Stimulated activated CD4-positive, alpha-beta T cell treated with anti-CD3 and anti-CD28 coated beads, Interleukin-12 subunit alpha, Interleukin-12 subunit beta, amount 100 ng/mL, for 48 hours (primary cell): Measurements from ENCODE around the gene BCAS3.
A peak's percentile ranks its signal among the peaks of the same experiment; 100 is the strongest.
"Not testable (repeated sequence)": the region's sequence is repeated elsewhere in the genome, so short reads cannot be mapped to it uniquely, and the experiment has no call there.

Experiments used
- DNase-seq, 3 donors: peaks; one replicate each; pipeline ENCODE4 v3.0.0-alpha.2; 2020; ENCODE audit warnings: low read depth in 2 of 3, low spot score in 1 of 3

BCAS3 gene

DNA sequence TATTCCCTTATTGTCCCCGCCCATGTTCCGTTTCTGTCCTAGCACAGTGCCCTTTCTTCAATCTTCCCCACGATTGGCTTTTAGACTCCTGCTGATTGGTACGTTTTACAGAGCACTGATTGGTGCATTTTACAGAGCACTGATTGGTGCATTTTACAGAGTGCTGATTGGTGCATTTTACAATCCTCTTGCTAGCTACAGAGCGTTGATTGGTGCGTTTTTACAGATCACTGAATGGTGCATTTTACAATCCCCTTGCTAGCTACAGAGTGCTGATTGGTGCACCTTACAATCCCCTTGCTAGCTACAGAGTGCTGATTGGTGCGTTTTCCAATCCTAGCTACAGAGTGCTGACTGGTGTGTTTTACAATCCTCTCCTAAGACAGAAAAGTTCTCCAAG is 3.0 kb upstream of the BCAS3 start:
- DNase-seq: not testable (repeated sequence)

DNA sequence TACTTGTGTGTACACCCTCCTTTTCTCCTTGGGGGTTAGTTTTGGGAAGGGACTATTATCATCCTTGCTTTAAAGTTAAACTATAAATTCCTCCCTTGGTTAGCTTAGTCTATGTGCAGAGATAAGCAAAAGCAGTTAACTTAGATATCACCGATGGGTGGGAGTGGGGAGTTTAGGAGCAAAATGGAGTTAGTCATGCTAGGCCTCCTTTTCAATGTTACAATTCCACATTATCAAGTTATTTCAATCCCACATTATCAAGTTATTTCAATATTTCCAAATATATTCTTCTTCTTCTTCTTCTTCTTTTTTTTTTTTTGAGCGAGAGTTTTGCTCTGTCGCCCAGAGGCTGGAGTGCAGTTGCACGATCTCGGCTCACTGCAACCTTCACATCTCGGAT is 1.7 kb upstream of the BCAS3 start:
- no peak for DNase-seq

DNA sequence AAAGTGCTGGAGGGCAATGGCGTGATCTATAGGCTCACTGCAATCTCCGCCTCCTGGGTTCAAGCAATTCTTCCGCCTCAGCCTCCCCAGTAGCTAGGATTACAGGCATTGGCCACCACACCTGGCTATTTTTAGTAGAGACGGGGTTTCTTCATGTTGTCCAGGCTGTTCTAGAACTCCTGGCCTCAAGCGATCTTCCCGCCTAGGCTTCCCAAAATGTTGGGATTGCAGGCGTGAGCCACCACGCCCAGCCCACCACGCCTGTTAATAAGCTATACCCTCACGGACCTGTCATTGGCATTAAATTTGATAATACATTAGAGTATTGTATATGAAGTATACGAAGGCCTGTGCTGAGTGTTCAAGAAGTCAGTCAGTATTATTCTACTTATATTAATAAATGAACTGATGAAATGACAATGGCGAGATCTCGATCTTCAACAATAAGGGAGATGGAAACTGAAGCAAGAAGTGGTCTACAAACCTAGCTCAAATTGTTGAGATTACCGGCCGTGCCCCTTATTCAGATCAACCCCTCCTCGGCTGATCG is 818 bp upstream of the BCAS3 start:
- no peak for DNase-seq

GRCh38 chr17:60678118-60678444 is 430 bp downstream of the BCAS3 start:
- no peak for DNase-seq

GRCh38 chr17:60679287-60679686 is 1.6 kb downstream of the BCAS3 start:
- DNase-seq: no peak

DNA sequence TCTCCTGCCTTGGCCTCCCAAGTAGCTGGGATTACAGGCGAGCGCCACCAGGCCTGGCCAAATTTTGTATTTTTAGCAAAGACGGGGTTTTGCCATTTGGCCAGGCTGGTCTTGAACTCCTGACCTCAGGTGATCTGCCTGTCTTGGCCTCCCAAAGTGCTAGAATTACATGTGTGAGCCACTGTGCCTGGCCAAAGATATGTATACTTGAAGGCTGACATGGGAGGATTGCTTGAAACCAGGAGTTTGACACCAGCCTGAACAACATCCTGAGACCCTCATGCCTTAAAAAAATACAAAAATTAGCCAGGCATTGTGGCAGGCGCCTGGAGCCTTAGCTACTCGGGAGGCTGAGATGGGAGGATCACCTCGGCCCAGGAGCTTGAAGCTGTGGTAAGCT is 3.1 kb downstream of the BCAS3 start:
- DNase-seq: no peak

GRCh38 chr17:60685437-60685836 is 7.8 kb downstream of the BCAS3 start:
- DNase-seq: no peak

DNA sequence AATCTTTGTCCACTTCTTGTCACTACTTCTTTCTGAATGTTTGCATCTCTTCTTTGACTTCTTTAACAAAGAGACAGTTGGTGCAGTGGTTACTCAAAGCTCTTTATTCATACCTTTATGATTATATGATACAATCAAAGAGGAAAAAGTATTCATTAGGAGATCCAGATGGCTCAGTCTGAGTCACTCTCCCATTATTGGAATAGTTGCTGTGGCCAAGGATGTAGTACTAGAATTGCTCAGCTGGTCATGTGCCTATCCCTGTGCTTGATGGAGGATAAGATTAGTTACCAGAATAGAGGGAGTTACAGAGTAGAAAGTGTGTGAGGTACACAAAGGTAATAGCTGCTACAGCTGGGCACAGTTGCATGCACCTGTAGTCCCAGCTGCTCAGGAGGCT is 18.3 kb downstream of the BCAS3 start:
- DNase-seq: no peak

GRCh38 chr17:60699090-60699489 is 21.4 kb downstream of the BCAS3 start:
- no peak for DNase-seq

DNA sequence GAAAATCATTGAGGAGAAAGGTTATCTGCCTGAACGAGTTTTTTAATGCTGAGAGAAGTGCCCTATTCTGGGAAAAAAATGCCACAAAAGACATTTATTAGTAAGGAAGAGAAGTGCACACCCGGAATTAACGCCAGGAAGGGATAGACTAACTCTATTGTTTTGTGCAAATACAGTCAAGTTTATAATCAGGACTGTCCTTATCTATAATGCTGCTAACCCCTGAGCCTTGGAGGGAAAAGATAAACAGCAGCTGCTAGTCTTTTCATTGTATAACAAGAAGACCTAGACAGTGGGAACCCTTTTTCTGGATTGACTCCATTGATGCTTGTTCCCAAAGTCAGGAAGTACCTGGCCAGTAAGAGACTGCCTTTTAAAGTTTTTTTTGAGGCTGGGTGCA is 26.5 kb downstream of the BCAS3 start:
- DNase-seq: no peak

DNA sequence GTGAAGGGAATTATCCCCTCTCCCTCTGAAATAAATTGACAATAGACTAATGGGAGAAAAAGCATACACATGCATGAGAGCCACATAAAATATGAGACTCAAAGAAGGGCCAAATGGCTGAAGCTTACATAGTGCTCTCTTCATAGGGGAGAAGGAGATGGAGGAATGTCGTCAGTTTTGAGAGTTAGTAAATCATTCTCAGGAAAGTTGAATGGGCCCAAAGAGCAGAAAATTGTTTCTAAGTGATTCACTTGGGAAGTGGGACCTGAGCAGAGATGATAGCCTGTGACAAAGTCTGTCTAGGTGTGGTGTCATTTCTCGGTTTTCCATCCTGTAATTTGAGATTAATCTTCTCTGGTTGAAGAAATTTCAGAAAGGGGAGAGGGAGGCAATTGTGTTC is 35.0 kb downstream of the BCAS3 start:
- no peak for DNase-seq

GRCh38 chr17:60713608-60714007 is 36.0 kb downstream of the BCAS3 start:
- DNase-seq: no peak

DNA sequence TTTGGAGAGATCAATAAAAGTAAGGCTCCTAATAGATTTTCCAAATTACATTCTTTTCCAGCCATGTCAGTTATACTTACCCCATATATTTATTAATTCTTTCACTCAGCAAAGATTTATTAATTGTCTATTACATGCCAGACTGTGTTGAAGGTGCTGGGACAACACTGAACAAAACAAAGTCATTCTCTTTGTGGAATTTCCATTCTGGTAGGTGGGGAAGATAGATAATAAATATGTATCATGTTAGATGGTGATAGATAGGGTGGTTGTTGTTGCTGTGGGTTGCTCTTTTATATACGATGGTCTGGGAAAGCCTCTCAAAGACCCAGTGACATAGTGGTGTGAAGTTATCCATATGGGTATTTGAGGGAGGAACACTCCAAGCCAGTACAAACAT is 39.1 kb downstream of the BCAS3 start:
- no peak for DNase-seq

DNA sequence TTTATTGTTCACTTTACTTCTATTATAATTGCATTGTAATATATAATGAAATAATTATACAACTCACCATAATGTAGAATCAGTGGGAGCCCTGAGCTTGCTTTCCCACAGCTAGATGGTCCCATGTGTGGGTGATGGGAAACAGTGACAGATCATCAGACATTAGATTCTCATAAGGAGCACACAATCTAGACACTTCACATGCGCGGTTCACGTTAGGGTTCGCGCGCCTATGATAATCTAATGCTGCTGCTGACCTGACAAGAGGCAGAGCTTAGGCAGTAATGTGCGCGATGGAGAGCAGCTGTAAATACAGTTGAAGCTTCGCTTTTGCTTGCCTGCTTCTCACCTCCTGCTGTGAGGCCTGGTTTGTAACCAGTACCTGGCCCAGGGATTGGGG is 40.2 kb downstream of the BCAS3 start:
- no peak for DNase-seq

- DNase-seq: peak in 2 of 3 donors; percentile 2 to 67
These were observed 43.3 kb downstream of the BCAS3 start for GRCh38 chr17:60720763-60721531.

GRCh38 chr17:60724647-60725046 is 47.0 kb downstream of the BCAS3 start:
- DNase-seq: no peak

- DNase-seq: no peak
These were observed 52.2 kb downstream of the BCAS3 start for GRCh38 chr17:60729854-60730253.

- no peak for DNase-seq
These were observed 52.6 kb downstream of the BCAS3 start for GRCh38 chr17:60730273-60730672.

DNA sequence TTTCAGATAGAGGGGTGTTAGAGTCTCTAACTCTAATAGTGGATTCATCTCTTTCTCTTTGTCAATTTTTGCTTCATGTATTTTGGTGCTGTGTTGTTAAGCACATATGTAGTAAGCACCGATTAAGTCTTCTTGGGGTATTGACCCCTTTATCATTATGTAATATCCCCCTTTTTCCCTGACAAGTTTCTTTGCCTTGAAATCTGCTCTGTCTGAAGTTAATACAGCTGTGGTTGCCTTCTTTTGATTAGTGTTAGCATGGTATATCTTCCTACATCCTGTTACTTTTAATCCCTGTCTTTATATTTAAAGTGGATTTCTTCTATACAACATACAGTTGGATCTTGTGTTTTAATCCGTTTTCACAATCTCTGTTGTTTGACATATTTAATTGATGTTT is 60.6 kb downstream of the BCAS3 start:
- DNase-seq: no peak

DNA sequence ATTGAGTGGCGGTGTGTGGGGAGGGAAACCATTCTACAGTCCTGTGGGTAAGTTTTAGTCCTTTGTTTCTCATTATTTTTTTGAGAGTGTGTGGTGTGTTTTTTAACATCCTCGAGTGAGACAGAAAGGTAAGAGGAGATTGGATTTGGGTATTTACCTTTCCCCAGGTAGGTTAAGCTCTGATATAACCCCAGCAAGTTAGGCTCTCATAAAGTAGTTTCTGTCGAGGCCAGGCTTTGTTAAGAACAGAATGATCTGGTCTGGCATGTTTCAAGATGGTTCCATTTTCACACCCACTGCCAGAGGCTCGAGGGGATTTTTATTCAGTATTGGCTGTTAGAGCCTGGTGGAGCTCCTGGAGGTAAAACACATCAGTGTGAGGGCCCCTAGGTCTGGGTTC is 62.9 kb downstream of the BCAS3 start:
- no peak for DNase-seq

DNA sequence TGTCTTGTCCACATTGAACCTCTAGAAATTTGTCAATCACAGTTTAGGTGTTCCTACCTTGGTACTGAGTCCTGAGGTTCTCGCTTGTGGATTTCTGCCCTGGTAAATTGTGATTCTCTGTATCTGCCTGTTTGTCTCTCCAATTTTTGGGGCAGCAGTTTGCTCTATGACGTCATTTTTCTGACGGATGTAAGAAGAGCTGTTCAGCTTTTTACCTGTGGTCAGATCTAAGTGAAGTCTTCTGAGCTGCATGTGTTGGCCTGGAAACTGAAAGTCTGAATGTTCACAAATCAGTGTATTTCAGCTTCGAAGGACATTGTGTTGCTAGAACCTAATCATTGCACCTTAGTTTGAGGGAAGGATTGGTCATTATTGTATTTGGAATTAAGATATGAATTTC is 63.4 kb downstream of the BCAS3 start:
- no peak for DNase-seq

DNA sequence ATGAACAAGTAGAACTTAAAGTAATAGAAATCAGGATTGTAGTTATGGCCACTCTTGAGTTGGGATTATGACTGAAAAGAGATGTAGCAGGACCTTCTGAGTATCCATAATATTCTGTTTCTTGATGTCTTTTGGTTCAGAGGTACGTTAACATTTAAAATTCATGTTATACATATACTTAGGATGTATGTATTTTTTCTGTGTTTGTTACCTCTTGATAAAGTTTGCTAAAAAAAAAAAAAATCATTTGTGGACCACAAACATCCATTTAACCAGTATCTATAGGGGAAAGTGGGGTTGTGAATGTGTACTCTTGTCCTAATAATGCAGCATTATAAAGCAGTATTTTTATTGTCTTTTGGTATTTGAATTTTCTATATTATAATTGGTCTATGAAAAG is 65.6 kb downstream of the BCAS3 start:
- DNase-seq: no peak

DNA sequence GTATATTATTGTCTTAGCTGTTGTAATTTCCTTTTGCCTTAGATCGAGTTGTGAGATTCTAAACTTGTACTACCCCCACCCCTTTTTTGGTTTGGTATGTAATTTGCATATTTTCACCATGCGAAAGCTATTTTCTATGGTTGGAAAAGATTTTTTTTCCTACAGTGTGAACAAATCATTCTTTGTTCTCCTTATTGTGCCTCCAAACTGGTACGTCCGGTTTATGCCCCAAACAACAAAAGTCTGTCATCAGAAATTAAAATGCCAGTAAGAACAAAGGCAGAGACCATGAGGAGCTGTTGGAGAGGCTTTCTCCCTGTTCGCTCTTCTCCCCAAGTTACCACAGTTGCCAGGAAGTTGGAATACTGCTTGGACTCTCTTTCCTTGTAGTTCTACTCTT is 66.1 kb downstream of the BCAS3 start:
- DNase-seq: no peak
